ENCODE results near the gene GPR146. TPM values are rescaled to one million over a fixed set of nuclear protein-coding genes. Genes with fewer than 3 reads are reported as not detected.

The GPR146 gene
- total and polyA plus RNA-seq, 9 of the 15 experiments (the other 6 are each of a cell fraction or from before 2014, with no cell fraction given), result 0.22 to 3.6 (median 0.64) TPM; not detected in 2

GRCh38 chr7:1108264-1108920 lies 64.0 kb downstream of the GPR146 start:
- no peak overlapping the region for H3K4me2 ChIP-seq (ENCODE audit: insufficient read depth, low read length)
- no peaks in the 10 kb centered on the region for H3K9me3 ChIP-seq (replicated peaks; ENCODE audit: control insufficient read depth, insufficient read depth, low read depth, low read length)
- DNase-seq (ENCODE audit: extremely low read depth in 1 of 4, low spot score in 3 of 4) (no peak), ATAC-seq (no peak), FAIRE-seq (no peak)
- WGBS (ENCODE audit: insufficient coverage, low coverage, missing lambda C conversion rate), result 92% methylated on average over 10 of the region's 30 CpGs
- H3K27me3 ChIP-seq (ENCODE audit: control insufficient read depth in 2 of 2, insufficient read depth in 2 of 2, low read length in 2 of 2), result no peaks in the 10 kb centered on the region
- H3K4me3 ChIP-seq, result no peak overlapping the region
- H2AFZ ChIP-seq (ENCODE audit: low read depth, low read length), result no peak overlapping the region
- H3K79me2 ChIP-seq (ENCODE audit: control insufficient read depth, insufficient read depth, low read length), result peaks cover 3% of the 10 kb centered on the region; the same call in 2 of the 3 replicates
- H3K9me1 ChIP-seq (ENCODE audit: control insufficient read depth, insufficient read depth, low read length), result no peaks in the 10 kb centered on the region
- intact Hi-C loops (cut with micrococcal nuclease) (no loop called here), in situ Hi-C loops (cut with MboI) (no loop called here)
- CTCF ChIA-PET (ENCODE audit: low intra/inter-chr PET ratio), result no interaction called here
- H4K20me1 ChIP-seq (replicated peaks; ENCODE audit: control insufficient read depth, insufficient read depth, low read length), result no peaks in the 10 kb centered on the region; the same call in 1 of the 2 replicates
- peak overlapping the region in 1 of 2 experiments; percentile 8; a peak in 1 of 4 replicates for H3K9ac ChIP-seq (ENCODE audit: insufficient read depth in 1 of 2, low read depth in 2 of 2, low read length in 2 of 2)
- POLR2A ChIA-PET, result interaction anchor here (0.6 kb wide), 1 partner anchor 320 kb away, joined by 4 read pairs; no protein-coding TSS in a partner anchor
- H3K27ac ChIP-seq (ENCODE audit: extremely low read depth, low read depth, low read length), result no peak overlapping the region
- peaks cover 0 to 36% of the 10 kb centered on the region in 2 experiments; a peak in 2 of 5 replicates for H3K4me1 ChIP-seq (replicated peaks in 1 of 2; ENCODE audit: control insufficient read depth in 2 of 2, insufficient read depth in 2 of 2, low read length in 2 of 2)
- no TSS peak for BruUV-seq (replicated peaks)
- H3K36me3 ChIP-seq (ENCODE audit: control insufficient read depth, insufficient read depth, low read length), result no peaks in the 10 kb centered on the region
- TF ChIP-seq GMEB1 (CRISPR knock-in tag; IDR thresholded peaks at IDR 0.05) (no peak), AFF4 (CRISPR knock-in tag; IDR thresholded peaks at IDR 0.05) (no peak), RNF2 (IDR thresholded peaks at IDR 0.05) (no peak), USF2 (CRISPR knock-in tag; IDR thresholded peaks at IDR 0.05) (no peak), ZC3H8 (IDR thresholded peaks at IDR 0.05) (no peak), TEAD4 (IDR thresholded peaks at IDR 0.05; ENCODE audit: low read length) (no peak), TEAD4 (CRISPR knock-in tag; IDR thresholded peaks at IDR 0.05; ENCODE audit: borderline replicate concordance) (no peak)
- TF ChIP-seq, protein P1, sequence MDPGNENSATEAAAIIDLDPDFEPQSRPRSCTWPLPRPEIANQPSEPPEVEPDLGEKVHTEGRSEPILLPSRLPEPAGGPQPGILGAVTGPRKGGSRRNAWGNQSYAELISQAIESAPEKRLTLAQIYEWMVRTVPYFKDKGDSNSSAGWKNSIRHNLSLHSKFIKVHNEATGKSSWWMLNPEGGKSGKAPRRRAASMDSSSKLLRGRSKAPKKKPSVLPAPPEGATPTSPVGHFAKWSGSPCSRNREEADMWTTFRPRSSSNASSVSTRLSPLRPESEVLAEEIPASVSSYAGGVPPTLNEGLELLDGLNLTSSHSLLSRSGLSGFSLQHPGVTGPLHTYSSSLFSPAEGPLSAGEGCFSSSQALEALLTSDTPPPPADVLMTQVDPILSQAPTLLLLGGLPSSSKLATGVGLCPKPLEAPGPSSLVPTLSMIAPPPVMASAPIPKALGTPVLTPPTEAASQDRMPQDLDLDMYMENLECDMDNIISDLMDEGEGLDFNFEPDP (CRISPR knock-in tag; IDR thresholded peaks at IDR 0.05), result no peak
- TF ChIP-seq, protein P2, sequence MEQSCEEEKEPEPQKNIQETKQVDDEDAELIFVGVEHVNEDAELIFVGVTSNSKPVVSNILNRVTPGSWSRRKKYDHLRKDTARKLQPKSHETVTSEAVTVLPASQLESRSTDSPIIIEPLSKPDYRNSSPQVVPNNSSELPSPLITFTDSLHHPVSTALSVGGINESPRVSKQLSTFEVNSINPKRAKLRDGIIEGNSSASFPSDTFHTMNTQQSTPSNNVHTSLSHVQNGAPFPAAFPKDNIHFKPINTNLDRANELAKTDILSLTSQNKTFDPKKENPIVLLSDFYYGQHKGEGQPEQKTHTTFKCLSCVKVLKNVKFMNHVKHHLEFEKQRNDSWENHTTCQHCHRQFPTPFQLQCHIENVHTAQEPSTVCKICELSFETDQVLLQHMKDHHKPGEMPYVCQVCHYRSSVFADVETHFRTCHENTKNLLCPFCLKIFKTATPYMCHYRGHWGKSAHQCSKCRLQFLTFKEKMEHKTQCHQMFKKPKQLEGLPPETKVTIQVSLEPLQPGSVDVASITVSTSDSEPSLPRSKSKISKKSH (CRISPR knock-in tag; IDR thresholded peaks at IDR 0.05), result no peak
- TF ChIP-seq, protein P3, sequence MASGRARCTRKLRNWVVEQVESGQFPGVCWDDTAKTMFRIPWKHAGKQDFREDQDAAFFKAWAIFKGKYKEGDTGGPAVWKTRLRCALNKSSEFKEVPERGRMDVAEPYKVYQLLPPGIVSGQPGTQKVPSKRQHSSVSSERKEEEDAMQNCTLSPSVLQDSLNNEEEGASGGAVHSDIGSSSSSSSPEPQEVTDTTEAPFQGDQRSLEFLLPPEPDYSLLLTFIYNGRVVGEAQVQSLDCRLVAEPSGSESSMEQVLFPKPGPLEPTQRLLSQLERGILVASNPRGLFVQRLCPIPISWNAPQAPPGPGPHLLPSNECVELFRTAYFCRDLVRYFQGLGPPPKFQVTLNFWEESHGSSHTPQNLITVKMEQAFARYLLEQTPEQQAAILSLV (tag; IDR thresholded peaks at IDR 0.05), result no peak
